Kidney (tissue), 14 donors: Measurements from ENCODE around the gene PRELID3B. TPM values are rescaled to one million over a fixed set of nuclear protein-coding genes. Genes with fewer than 3 reads are reported as not detected.

Source experiments
- DNase-seq, 5 donors: peaks; one replicate each; pipeline ENCODE4 v3.0.0-alpha.2; 2013 to 2020
- FAIRE-seq: peaks from 2 replicates; lab custom pipeline; 2012; peaks lifted over from hg19 to GRCh38; lab: Jason Lieb, UNC
- H3K27ac ChIP-seq, 2 donors: one replicate each; pipeline ENCODE4 v1.7.0; 2013; ENCODE audit warnings: low read depth in 2 of 2, low read length in 2 of 2, inconsistent platforms in 1 of 2
- H3K27me3 ChIP-seq: one replicate; pipeline ENCODE4 v1.7.1; 2013; ENCODE audit warnings: low read length, inconsistent platforms; ENCODE audit not compliant: control insufficient read depth, insufficient read depth
- H3K36me3 ChIP-seq, 3 donors: one replicate each; pipeline versions ENCODE4 v1.7.0 to v1.7.1; 2013; ENCODE audit warnings: low read length in 3 of 3, control low read depth in 1 of 3, inconsistent platforms in 1 of 3; ENCODE audit not compliant: insufficient read depth in 3 of 3, control insufficient read depth in 2 of 3
- H3K4me1 ChIP-seq, 3 donors: one replicate each; pipeline versions ENCODE4 v1.7.0 to v1.7.1; 2013; ENCODE audit warnings: low read length in 3 of 3, inconsistent platforms in 1 of 3, low read depth in 1 of 3; ENCODE audit not compliant: control insufficient read depth in 2 of 3, insufficient read depth in 2 of 3
- H3K4me3 ChIP-seq, 3 donors: one replicate each; pipeline versions ENCODE4 v1.7.0 to v1.8.1; 2013; ENCODE audit warnings: low read length in 3 of 3, control low read depth in 1 of 3, inconsistent platforms in 1 of 3
- H3K9ac ChIP-seq, 3 donors: one replicate each; pipeline versions ENCODE4 v1.7.0 to v1.7.1; 2013; ENCODE audit warnings: low read length in 3 of 3, control low read depth in 1 of 3, inconsistent platforms in 1 of 3
- H3K9me3 ChIP-seq, 3 donors: one replicate each; pipeline versions ENCODE4 v1.7.0 to v1.7.1; 2013; ENCODE audit warnings: low read length in 3 of 3, control low read depth in 1 of 3, inconsistent platforms in 1 of 3; ENCODE audit not compliant: control insufficient read depth in 2 of 3, insufficient read depth in 1 of 3
- CTCF ChIP-seq: IDR thresholded peaks from 3 replicates; pipeline ENCODE4 v1.5.1; 2012; ENCODE audit warnings: mild to moderate bottlenecking, moderate library complexity, borderline replicate concordance; ENCODE audit not compliant: insufficient read depth; ENCODE audit errors: extremely low read depth
- intact Hi-C: fragments of 100-400 bp; cut with DNase I; formaldehyde crosslinking; loops from one replicate; pipeline ENCODE4 v1.11.1; 2022
- polyA plus RNA-seq: library from polyadenylated mRNA; stranded (reverse); fragments of 350-450 nt; fragmentation: Illumina TruSeq; extraction: RNeasy Lipid Tissue Mini Kit (QIAGEN cat#74804); gene quantifications from one replicate; pipeline ENCODE4 v1.2.3, GENCODE V29; 2014; ENCODE audit warnings: low read depth, low replicate concordance; ENCODE audit not compliant: insufficient read depth
- total RNA-seq: library from RNA; stranded (reverse); fragmentation: NEBNext Ultra II Directional; extraction: Animal tissue kit (Norgen Biotek cat#: 25700); gene quantifications from one replicate; pipeline ENCODE4 v1.2.1, GENCODE V29; 2021
- donor health status: control.
- donor health status: control.
- donor health status: control.
- donor health status: control.
- donor health status: control.
- donor health status: DM: yes; HTN: yes; CAD: no.
- donor health status: Normal renal cell carcinoma (clear cell type).

Gene PRELID3B
- total and polyA plus RNA-seq, 2 donors from 2014 or later, result 26.4 to 38.5 TPM

DNA sequence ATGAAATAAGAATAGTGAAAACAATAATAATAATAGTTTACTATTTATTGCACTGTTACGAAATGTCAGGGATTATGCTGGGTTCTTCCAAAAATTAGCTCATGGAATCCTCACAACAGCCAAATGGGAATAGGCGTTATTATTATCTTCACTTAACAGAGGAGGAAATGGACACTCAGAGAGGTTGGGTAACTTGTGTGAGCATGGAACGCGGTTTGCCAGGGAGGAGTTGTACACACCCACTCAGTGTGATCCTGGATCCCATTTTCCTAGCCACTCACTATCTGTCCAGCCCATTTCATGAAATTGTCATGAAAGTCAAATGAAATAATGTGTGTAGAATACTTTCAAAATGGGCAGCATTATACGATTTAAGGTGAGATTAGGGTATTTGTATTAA is 56.9 kb downstream of the PRELID3B start:
- Histone ChIP-seq H3K27me3 (no peaks in the 10 kb centered on the region), H3K9ac (no peak overlapping the region), H3K36me3 (peaks cover 6 to 35% (median 28%) of the 10 kb centered on the region in 3 donors), H3K9me3 (no peaks in the 10 kb centered on the region), H3K4me3 (no peak overlapping the region), H3K4me1 (peaks cover 5 to 31% (median 7%) of the 10 kb centered on the region in 3 donors), H3K27ac (no peak overlapping the region)
- no peak for TF ChIP-seq CTCF
- FAIRE-seq, result no peak
- intact Hi-C loops, result no loop called here
- DNase-seq, result no peak

DNA sequence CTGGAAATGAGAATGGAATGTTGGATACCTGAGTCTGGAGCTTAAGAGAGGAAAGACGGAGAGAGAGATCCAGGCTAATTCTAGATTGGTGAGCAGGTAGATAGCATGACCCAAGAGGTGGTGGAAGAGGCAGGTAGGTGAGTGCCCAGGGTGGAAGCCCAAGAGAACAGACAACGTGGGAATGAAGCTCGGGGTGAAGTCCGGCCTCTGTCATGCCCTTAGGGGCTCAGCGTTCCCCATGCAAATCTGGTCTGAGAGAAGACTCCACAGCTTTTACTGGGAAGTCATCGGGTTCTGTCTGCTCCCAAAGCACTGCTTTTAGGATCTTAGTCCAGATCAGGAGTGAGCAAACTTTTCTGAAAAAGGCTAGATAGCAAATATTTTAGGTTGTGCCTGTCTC is 57.9 kb downstream of the PRELID3B start:
- no peak overlapping the region for H3K9ac ChIP-seq
- no peak for DNase-seq
- intact Hi-C loops, result no loop called here
- no peak for TF ChIP-seq CTCF
- H3K4me3 ChIP-seq, result no peak overlapping the region
- no peaks in the 10 kb centered on the region for H3K9me3 ChIP-seq
- no peak for FAIRE-seq
- no peak overlapping the region for H3K27ac ChIP-seq
- peaks cover 5 to 31% (median 7%) of the 10 kb centered on the region in 3 donors for H3K4me1 ChIP-seq
- no peaks in the 10 kb centered on the region for H3K27me3 ChIP-seq
- H3K36me3 ChIP-seq, result peaks cover 6 to 28% (median 25%) of the 10 kb centered on the region in 3 donors

Other genes with a start within 250 kb of the PRELID3B start
- gene GNAS-AS1, start 191.9 kb downstream of the PRELID3B start, total RNA-seq, result 0.88 TPM
- 0.37 TPM for gene GNAS-AS1, start 191.9 kb downstream of the PRELID3B start, polyA plus RNA-seq
- gene GNAS, start 190.1 kb downstream of the PRELID3B start, total RNA-seq, result 792 TPM
- gene GNAS, start 190.1 kb downstream of the PRELID3B start, polyA plus RNA-seq, result 867 TPM
- gene NELFCD, start 61.5 kb downstream of the PRELID3B start, total RNA-seq, result 50.2 TPM
- gene NELFCD, start 61.5 kb downstream of the PRELID3B start, polyA plus RNA-seq, result 63.4 TPM
- 200 TPM for gene CTSZ, start 35.5 kb downstream of the PRELID3B start, total RNA-seq
- 234 TPM for gene CTSZ, start 35.5 kb downstream of the PRELID3B start, polyA plus RNA-seq
- not detected for gene TUBB1, start 23.4 kb downstream of the PRELID3B start, total RNA-seq
- 0.17 TPM for gene TUBB1, start 23.4 kb downstream of the PRELID3B start, polyA plus RNA-seq
- 67.7 TPM for gene ATP5F1E, start 10.5 kb downstream of the PRELID3B start, total RNA-seq
- 251 TPM for gene ATP5F1E, start 10.5 kb downstream of the PRELID3B start, polyA plus RNA-seq
- 1.9 TPM for gene ZNF831, start 121.0 kb upstream of the PRELID3B start, total RNA-seq
- gene ZNF831, start 121.0 kb upstream of the PRELID3B start, polyA plus RNA-seq, result 0.04 TPM